HG02938 (cell line): ENCODE results near the gene CAMK2N2.

Experiments used
- ATAC-seq: cut with Tn5 transposase; IDR thresholded peaks from one replicate; pipeline ENCODE4 v1.9.1; 2021; ENCODE audit warnings: mild to moderate bottlenecking, moderate library complexity; ENCODE audit not compliant: unreplicated experiment

CAMK2N2 gene

DNA sequence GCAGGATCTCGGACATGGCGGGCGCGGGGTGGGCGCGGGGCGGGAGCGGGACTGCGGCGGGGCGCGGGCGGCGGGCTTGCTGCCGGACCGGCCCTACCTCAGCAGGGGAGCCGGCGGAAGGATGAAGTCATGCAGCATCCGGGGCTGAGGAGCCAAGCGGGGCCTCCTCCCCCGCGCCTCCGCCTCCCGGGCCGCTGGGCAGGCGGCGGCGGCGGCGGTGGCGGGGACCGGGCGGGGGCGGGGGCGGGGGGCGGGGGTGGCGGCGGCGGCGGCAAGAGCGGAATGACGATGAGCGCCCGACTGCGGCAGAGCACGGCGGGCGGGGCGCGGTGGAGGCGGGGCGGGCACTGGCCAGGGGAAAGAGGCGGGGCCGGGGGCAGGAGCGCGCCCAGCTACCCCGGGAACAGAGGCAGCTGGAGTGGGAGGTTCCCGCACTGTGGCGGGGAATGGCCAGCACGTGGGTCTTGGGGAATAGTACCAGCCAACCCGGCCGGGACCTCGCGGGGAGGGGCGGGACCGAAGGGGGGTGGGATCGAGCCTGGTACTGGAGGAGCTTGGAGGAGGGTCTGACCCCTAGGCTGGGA, at the start of gene CAMK2N2:
CAMK2N2 (minus strand) TSS at position 284 of the 584 bp plus-strand sequence; CDS start at position 16, 268 bp downstream.
- no peak for ATAC-seq

DNA sequence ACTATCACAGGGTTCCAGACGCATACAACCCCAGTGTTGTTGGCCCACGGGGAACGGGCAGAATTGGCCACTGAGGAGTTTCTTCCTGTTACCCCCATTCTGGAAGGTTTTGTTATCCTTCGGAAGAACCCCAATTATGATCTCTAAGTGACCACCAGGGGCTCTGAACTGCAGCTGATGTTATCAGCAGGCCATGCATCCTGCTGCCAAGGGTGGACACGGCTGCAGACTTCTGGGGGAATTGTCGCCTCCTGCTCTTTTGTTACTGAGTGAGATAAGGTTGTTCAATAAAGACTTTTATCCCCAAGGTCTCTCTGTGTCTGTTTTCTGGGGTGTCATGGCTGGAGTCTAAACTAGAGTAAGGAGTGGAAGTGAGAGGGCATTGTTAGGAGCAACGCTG, 47.4 kb upstream of the CAMK2N2 start:
- ATAC-seq = no peak

DNA sequence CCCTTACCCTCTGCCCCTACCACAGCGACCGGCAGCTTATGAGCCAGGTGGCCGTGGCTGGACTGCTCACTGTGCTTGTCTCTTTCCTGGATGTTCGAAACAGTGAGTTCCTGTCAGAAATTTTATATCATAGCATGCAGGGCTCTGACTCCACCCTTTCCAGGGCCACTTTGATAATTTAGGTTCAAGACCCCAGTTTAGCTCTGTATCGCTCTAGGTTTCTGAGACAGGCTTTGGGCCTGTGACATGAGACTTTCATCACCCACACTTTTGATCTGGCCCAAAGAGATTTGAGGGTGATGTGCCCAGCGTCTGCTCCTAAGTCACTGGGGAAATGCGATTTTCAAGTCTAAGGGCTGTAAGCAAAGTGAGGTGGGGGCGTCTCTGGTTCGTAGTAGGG, 46.6 kb upstream of the CAMK2N2 start:
- no peak for ATAC-seq

DNA sequence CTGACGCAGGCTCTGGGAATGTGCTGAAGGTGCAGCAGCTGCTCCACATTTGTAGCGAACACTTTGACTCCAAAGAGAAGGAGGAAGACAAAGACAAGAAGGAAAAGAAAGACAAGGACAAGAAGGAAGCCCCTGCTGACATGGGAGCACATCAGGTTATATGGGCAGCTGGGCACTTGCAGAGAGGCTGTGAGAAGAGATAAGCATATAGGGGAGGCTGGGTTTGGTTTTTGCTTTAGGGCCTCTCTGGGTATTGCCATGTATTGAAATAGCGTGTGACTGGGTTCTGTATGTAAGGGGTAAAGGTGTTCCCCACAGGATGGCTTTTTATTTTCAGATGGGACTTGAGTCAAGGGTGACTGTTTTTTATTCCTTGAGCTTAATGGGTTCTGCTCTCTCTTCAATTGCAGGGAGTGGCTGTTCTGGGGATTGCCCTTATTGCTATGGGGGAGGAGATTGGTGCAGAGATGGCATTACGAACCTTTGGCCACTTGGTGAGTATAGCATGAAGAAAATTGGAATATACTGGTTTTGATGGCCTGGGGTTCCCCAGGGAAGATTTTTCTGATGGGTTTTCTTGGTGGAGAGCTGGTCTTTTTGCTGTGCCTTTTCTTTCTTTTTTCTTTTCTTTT, 45.1 kb upstream of the CAMK2N2 start:
- ATAC-seq = no peak

DNA sequence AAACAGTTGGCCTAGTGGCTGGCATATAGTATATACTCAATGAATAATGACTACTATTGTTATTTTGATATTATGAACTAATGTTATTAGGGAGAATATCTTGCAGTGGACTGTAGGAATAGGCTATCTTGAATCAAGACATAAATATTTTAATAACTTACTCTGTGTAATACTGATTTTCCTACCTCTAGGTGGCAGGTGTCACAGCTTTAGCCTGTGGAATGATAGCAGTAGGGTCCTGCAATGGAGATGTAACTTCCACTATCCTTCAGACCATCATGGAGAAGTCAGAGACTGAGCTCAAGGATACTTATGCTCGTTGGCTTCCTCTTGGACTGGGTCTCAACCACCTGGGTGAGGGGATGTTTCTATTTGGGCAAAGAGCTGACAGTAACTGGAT, 44.2 kb upstream of the CAMK2N2 start:
- no peak for ATAC-seq

DNA sequence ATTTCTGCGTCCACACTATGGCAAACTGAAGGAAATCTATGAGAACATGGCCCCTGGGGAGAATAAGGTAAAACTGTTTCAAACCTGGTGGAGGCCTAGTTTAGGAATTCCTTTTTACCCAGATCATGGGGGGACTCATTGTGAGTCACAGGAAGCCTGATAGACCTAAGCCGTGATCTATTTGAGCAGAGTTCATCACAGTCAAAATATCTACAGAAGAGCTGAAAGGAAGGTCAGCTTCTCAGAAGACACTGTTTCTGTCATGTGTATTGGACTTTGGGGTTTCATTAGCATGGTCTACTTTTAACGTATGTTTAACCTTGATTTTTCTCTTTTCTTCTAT, 39.0 kb upstream of the CAMK2N2 start:
- no peak for ATAC-seq

DNA sequence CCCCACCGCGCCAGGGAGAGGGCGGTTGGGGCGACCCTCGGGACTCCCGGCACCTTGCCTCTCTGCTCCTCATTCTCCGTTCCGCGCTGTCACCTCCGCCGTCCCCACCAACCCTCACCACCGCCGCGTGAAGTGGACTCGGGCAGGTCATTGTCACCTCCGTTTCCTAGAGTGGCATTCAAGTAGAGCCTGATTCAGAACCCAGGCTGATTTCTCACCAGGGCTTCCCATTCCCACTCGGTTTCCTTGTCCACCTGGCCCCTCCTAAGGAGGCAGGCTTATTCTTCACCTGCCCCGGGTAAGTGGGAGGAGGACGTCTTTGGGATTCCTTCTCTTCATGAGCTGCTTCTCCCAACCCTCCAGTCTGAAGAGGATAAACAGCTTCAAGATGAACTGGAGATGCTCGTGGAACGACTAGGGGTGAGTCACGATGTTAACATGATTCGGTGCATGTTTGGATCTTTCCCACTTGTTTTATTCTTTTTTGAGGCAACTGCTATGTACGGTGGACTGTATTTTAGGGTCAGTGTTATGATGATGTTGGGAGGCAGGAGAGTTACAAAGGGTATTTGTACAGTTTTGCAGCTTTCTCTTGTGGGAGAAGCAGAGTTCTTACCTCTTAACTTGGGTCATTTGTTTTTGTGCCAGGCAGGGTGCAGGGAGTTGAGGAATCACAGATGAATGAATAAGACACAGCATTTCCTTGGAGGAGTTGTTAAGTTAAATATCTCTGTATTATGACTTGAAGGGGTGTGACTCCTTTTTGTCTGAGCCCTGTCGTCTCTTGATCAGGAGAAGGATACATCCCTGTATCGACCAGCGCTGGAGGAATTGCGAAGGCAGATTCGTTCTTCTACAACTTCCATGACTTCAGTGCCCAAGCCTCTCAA, 38.4 kb upstream of the CAMK2N2 start:
- ATAC-seq = no peak

DNA sequence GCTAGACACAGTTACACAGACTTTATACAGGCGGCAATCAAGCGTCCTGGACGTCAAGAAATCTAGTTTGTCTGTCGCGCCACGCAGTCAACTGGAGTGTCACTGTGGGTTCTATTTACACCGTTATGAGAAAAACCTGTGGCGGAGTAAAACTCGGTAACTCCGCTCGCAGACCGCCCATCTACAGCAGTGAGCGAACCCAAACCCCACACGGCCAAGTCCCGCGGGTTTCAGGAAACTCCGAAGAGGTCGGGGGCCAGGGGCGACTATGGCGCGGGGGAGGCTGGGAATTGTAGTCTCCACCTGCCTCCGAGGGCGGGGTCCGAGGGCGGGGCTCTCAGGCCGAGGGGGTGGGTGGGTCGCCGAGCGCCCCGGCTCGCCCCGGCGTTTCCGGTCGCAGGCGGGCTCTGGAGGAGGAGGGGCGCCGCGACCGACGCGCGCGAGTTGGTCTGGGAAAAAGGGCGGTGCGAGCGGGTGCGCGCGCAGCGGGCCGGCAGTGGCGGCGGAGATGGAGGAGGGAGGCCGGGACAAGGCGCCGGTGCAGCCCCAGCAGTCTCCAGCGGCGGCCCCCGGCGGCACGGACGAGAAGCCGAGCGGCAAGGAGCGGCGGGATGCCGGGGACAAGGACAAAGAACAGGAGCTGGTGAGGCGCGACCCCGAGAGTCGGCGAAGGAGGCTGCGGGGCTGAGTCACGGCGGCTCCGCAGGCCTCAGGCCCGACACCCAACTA, 37.6 kb upstream of the CAMK2N2 start, which contains the start of gene PSMD2:
PSMD2 (plus strand) TSS at position 483 of the 729 bp plus-strand sequence; CDS start at position 509, 26 bp downstream.
- peak; percentile 94 for ATAC-seq

DNA sequence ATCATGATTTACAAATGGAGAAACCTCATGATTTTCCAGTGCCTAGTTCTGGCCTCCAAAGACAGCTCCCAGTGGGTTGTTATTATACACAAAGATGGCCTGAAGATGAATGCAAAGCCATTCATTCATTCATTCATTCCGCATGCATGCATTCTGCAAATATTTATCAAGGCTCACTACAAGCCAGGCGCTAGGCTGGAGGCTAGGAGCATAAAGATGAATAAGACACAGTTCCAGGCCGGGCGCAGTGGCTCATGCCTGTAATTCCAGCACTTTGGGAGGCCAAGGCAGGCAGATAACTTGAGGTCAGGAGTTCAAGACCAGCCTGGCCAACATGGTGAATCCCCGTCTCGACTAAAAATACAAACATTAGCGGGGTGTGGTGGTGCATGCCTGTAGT, 35.3 kb upstream of the CAMK2N2 start:
- ATAC-seq = no peak

DNA sequence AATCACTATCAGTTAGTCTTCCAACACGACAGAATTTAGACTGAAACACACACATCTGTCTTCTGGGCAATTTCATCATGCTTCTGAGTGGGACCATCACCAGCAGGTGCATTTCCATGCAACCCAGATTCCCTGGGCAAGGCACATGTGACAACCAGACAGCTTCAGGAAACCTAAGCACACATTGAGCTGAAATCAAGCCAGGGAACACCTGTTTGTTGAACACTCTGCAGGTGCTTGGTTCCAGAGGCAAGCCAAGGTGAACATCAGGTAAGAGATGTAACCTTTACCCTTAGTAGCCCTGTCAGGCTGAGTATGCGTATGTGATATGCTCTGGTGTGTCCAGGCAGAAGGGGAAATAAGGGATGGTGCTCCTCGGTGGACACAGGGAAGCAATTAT, 34.4 kb upstream of the CAMK2N2 start:
- ATAC-seq = no peak

DNA sequence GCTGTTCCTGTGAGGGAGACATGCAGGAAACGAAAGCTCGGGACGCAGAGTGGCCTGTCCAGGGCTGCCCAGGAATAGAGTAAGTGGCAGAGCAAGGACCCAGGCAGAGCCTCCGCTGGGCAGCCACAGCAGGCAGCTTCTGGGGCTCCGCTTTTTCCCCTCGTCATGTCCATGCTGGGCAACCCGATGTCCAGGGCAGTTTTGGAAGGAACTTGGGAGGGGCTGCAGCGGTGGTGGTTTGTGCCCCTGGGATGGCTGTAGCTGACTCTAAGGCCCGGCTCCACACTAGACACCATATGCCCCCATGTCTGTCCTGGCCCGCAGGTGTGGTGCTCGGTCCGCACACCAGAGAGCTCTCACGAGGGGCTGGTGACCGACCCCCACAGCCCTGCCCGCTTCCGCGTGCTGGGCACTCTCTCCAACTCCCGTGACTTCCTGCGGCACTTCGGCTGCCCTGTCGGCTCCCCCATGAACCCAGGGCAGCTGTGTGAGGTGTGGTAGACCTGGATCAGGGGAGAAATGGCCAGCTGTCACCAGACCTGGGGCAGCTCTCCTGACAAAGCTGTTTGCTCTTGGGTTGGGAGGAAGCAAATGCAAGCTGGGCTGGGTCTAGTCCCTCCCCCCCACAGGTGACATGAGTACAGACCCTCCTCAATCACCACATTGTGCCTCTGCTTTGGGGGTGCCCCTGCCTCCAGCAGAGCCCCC, 30.5 kb upstream of the CAMK2N2 start:
- no peak for ATAC-seq

DNA sequence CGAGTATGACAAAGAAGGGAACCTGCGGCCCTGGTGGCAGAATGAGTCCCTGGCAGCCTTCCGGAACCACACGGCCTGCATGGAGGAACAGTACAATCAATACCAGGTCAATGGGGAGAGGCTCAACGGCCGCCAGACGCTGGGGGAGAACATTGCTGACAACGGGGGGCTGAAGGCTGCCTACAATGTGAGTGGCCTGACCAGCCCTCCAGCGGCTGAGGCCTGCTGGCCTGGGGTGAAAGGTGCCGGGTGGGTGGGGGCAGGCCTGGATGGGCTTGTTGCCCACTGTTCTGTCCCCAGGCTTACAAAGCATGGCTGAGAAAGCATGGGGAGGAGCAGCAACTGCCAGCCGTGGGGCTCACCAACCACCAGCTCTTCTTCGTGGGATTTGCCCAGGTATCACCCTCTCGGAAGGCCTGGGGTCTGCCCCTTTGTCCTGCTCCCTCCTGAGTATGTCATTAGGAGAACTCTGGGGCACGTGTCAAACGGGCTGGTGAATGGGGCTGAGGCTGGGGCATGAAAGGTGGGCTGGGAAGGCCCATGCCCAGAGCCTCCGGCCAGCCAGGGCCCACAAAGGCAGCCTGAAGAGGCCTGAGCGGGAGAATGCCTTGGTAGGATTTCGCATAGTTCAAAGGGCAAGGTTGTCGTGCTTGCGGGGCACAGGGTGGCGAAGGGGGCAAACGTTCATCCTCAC, 29.8 kb upstream of the CAMK2N2 start:
- no peak for ATAC-seq

DNA sequence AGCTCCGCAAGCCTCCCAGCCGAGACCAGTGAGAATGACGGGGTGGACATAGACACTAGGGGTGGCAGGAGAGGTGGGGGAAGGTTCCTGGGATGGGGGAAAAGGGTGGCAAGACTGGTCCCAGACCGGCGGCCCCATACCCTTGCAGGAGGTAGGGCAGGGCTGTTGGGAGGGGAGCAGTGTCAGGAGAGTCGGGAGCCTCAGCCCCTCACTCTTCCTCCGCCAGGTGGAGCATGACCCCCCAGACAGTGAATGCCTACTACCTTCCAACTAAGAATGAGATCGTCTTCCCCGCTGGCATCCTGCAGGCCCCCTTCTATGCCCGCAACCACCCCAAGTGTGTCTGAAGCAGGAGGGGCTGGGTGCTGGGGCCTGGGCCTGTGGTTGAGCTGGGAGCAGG, 29.0 kb upstream of the CAMK2N2 start:
- ATAC-seq = no peak

DNA sequence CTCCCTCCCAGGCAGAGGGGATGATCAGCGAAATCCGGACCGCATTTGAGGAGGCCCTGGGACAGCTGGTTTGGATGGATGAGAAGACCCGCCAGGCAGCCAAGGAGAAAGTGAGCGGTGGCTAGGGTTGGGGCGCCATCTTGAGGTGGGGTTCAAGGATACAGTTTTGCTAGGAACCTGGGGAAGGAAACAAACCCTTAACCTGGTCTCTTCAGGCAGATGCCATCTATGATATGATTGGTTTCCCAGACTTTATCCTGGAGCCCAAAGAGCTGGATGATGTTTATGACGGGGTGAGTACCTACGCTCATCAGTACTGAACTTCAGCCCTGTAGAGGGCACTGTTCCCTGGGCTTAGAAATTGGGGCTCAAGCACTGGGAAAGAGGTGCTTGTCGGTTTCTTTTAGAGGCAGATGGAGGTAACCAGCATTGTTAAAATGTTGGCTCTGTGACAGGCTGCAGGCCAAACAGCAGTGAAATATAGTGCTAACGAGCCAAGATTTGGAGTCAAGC, 28.1 kb upstream of the CAMK2N2 start:
- no peak for ATAC-seq

DNA sequence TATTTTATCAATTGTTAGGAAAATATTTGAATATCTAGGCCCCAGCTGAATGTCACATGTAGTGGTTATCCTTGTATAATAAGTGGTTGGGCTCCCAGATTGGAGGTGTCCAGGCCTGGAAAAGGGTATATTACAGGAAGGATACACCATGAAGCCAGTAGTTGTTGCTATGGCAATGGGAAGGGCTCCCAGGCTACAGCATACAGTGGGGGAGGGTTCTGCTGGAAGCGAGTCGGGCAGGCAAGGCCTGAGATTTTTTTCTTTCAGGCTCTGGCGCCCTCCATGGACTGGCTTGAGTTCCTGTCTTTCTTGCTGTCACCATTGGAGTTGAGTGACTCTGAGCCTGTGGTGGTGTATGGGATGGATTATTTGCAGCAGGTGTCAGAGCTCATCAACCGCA, 23.3 kb upstream of the CAMK2N2 start:
- ATAC-seq = no peak

DNA sequence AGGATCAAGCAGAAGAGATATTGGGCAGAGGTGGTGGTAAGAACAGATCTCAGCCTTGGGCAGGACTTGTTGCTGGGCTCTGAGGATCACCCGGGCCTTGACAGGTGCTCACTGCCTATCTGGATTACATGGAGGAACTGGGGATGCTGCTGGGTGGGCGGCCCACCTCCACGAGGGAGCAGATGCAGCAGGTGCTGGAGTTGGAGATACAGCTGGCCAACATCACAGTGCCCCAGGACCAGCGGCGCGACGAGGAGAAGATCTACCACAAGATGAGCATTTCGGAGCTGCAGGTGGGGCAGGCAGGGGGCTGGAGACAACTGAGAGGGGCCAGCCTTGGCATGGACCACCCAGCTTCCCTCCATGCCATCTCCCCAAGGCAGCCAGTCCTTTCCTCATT, 22.3 kb upstream of the CAMK2N2 start:
- no peak for ATAC-seq

DNA sequence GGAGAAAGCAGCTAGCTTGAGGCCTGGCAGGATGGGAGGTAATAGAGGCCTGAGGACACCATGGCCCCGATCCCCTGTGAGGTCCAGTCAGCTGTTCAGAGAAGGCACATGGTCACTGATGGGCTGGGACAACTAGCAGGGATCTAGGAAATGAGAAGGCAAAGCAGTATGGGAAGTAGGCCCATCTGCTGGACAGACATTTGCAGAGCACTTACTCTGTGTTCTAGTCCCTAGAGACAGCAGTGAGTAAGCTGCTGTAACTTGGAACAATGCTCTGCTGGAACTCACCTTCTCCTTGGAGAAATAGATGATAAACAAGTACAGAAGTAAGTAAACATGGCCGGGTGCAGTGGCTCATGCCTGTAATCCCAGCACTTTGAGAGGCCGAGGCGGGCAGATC, 21.6 kb upstream of the CAMK2N2 start:
- no peak for ATAC-seq

DNA sequence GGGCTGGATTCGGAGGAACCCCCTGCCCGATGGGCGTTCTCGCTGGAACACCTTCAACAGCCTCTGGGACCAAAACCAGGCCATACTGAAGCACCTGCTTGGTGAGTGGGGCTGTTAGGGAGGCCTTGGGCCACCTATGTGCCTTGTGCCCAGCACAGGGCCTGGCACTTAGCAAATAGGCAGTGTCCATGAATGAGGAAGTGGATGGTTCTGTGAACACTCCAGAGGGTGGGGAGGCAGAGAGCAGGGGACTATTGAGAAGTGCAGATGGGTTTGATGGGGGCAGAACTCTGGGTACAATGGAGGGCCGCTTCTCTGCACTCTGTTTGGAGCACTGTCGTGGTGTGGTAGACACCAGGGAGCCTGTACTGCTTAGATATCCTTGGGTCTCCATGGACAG, 16.0 kb upstream of the CAMK2N2 start:
- no peak for ATAC-seq

DNA sequence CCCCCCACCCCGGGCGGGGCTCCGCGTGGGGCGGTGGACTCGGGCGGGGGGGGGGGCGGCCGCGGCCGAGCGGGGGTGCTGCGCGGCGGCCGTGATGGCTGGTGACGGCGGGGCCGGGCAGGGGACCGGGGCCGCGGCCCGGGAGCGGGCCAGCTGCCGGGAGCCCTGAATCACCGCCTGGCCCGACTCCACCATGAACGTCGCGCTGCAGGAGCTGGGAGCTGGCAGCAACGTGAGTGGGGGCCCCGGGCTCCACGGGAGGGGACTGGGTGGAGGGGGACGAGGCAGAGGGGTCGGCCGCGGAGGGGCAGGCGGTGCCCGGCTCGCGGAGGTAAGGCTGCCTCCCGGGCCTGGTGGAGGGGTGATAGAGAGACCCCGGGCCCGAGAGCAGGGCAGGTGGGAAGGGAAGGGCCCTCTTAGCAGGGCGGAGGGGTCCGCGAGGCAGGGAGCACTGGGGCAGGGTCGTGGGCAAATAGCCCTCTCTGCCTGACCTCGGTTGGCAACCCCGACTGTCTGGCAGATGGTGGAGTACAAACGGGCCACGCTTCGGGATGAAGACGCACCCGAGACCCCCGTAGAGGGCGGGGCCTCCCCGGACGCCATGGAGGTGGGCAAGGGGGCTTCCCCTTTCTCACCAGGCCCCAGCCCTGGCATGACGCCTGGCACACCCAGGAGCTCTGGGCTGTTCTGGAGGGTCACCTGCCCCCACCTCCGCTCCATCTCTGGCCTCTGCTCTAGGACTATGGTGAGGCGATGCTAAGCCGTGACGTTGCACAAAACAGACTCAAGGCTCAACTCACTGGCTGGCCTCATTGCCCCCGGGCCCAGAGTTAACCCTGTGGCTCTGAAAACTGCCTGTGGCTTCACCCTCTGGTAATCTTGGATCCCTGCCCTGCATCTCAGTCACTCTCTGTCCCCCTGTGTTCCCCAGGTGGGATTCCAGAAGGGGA, 14.9 kb upstream of the CAMK2N2 start, which contains the start of gene ECE2:
ECE2 (plus strand) TSS at position 62 of the 950 bp plus-strand sequence; CDS start at position 194, 132 bp downstream.
- no peak for ATAC-seq
